HepG2 (cell line): ENCODE results near the gene MFAP3L. TPM values are rescaled to one million over a fixed set of nuclear protein-coding genes. Genes with fewer than 3 reads are reported as not detected.

ENCODE experiments used
- CEBPZ ChIP-seq: IDR thresholded peaks from 2 replicates; pipeline ENCODE4 v1.6.1; 2012; ENCODE audit warnings: low read length, improper control_type of control experiment
- ELF3 ChIP-seq: IDR thresholded peaks from 2 replicates; pipeline ENCODE4 v1.6.1; 2016; ENCODE audit warnings: missing genetic modification reagents, missing compliant biosample characterization
- GLI4 ChIP-seq: sonication (generic); formaldehyde crosslinking; IDR thresholded peaks from 2 replicates; pipeline ENCODE4 v1.5.1; 2020; ENCODE audit warnings: missing genetic modification reagents, mild to moderate bottlenecking, moderate library complexity, borderline replicate concordance
- GTF3A ChIP-seq: sonication (generic); formaldehyde crosslinking; conservative IDR thresholded peaks from 2 replicates; pipeline ENCODE4 v1.4.0; 2020; ENCODE audit warnings: mild to moderate bottlenecking, missing genetic modification reagents
- IKZF5 ChIP-seq: IDR thresholded peaks from 2 replicates; pipeline ENCODE4 v1.6.1; 2018; ENCODE audit warnings: missing genetic modification reagents, mild to moderate bottlenecking, missing compliant biosample characterization
- MBD4 ChIP-seq: IDR thresholded peaks from 2 replicates; pipeline ENCODE4 v1.6.1; 2012; ENCODE audit warnings: low read length, inconsistent platforms, borderline replicate concordance
- MED1 ChIP-seq: sonication (generic); formaldehyde crosslinking; IDR thresholded peaks from 2 replicates; pipeline ENCODE4 v1.4.0; 2020; ENCODE audit warnings: missing genetic modification reagents
- MEF2D ChIP-seq: sonication (generic); formaldehyde crosslinking; IDR thresholded peaks from 2 replicates; pipeline ENCODE4 v1.5.1; 2020; ENCODE audit warnings: mild to moderate bottlenecking, missing genetic modification reagents
- RBAK ChIP-seq: sonication (generic); formaldehyde crosslinking; IDR thresholded peaks from 2 replicates; pipeline ENCODE4 v1.5.1; 2020; ENCODE audit warnings: mild to moderate bottlenecking, missing genetic modification reagents
- TOE1 ChIP-seq: sonication (generic); formaldehyde crosslinking; IDR thresholded peaks from 2 replicates; pipeline ENCODE4 v1.4.0; 2020; ENCODE audit warnings: mild to moderate bottlenecking, missing genetic modification reagents
- ZBTB43 ChIP-seq: sonication (generic); formaldehyde crosslinking; conservative IDR thresholded peaks from 2 replicates; pipeline ENCODE4 v1.4.0; 2020; ENCODE audit warnings: missing genetic modification reagents
- ZEB1 ChIP-seq: IDR thresholded peaks from 2 replicates; pipeline ENCODE4 v1.6.1; 2012; ENCODE audit warnings: mild to moderate bottlenecking, low read depth, inconsistent platforms; ENCODE audit not compliant: insufficient replicate concordance
- ZFYVE20 ChIP-seq: sonication (generic); formaldehyde crosslinking; IDR thresholded peaks from 2 replicates; pipeline ENCODE4 v1.8.0; 2023; ENCODE audit warnings: low read depth, mild to moderate bottlenecking, moderate library complexity, missing genetic modification reagents, borderline replicate concordance
- ZNF12 ChIP-seq: sonication (generic); formaldehyde crosslinking; IDR thresholded peaks from 2 replicates; pipeline ENCODE4 v1.5.0; 2020; ENCODE audit warnings: missing genetic modification reagents
- ZNF30 ChIP-seq: sonication (generic); formaldehyde crosslinking; IDR thresholded peaks from 2 replicates; pipeline ENCODE4 v1.5.0; 2020; ENCODE audit warnings: mild to moderate bottlenecking, missing genetic modification reagents
- ZNF431 ChIP-seq: sonication (generic); formaldehyde crosslinking; IDR thresholded peaks from 2 replicates; pipeline ENCODE4 v1.9.0; 2022; ENCODE audit warnings: missing genetic modification reagents, low read depth, mild to moderate bottlenecking, borderline replicate concordance
- ZNF44 ChIP-seq: sonication (generic); formaldehyde crosslinking; IDR thresholded peaks from 2 replicates; pipeline ENCODE4 v1.5.1; 2020; ENCODE audit warnings: mild to moderate bottlenecking, missing genetic modification reagents
- ZNF496 ChIP-seq: sonication (generic); formaldehyde crosslinking; IDR thresholded peaks from 2 replicates; pipeline ENCODE4 v1.8.1; 2023; ENCODE audit warnings: mild to moderate bottlenecking, moderate library complexity, missing genetic modification reagents; ENCODE audit not compliant: insufficient replicate concordance
- ZNF703 ChIP-seq: sonication (generic); formaldehyde crosslinking; IDR thresholded peaks from 2 replicates; pipeline ENCODE4 v1.5.1; 2020; ENCODE audit warnings: missing genetic modification reagents, mild to moderate bottlenecking, moderate library complexity, borderline replicate concordance
- ZNF713 ChIP-seq: sonication (generic); formaldehyde crosslinking; IDR thresholded peaks from 2 replicates; pipeline ENCODE4 v1.4.0; 2020; ENCODE audit warnings: mild to moderate bottlenecking, missing genetic modification reagents
- polyA plus RNA-seq, 8 experiments: library from polyadenylated mRNA; depleted of rRNA in 3 of 8; stranded (reverse) in 7 of 8; unstranded in 1 of 8; fragments of >200 nt; fragmentation: Illumina TruSeq in 4 of 8; extraction: Trizol in 4 of 8; gene quantifications; 2 replicates each; pipeline versions ENCODE4 v1.2.1 to v1.2.3, GENCODE V29; 2011 to 2016; ENCODE audit warnings: low read depth in 4 of 8, missing spikeins in 1 of 8, mixed read lengths in 1 of 8; ENCODE audit not compliant: insufficient read depth in 1 of 8
- total RNA-seq, 5 experiments: library from RNA; depleted of rRNA; stranded (reverse); fragments of >200 nt; fragmentation: Illumina TruSeq; extraction: Trizol; gene quantifications; 2 replicates each; pipeline ENCODE4 v1.2.3, GENCODE V29; 2016; ENCODE audit warnings: low read depth in 1 of 5
- TF ChIP-seq, protein P1 (sequence below): sonication (generic); formaldehyde crosslinking; IDR thresholded peaks from 2 replicates; pipeline ENCODE4 v1.9.0; 2021; ENCODE audit warnings: missing genetic modification reagents, mild to moderate bottlenecking, borderline replicate concordance
- TF ChIP-seq, protein P2 (sequence below): IDR thresholded peaks from 2 replicates; pipeline ENCODE4 v1.6.1; 2016; ENCODE audit warnings: low read depth, borderline replicate concordance

The MFAP3L gene
- total and polyA plus RNA-seq, 2 of the 13 experiments (the other 11 are each of a cell fraction or from before 2014, with no cell fraction given), result 1.5 to 3.6 TPM

DNA sequence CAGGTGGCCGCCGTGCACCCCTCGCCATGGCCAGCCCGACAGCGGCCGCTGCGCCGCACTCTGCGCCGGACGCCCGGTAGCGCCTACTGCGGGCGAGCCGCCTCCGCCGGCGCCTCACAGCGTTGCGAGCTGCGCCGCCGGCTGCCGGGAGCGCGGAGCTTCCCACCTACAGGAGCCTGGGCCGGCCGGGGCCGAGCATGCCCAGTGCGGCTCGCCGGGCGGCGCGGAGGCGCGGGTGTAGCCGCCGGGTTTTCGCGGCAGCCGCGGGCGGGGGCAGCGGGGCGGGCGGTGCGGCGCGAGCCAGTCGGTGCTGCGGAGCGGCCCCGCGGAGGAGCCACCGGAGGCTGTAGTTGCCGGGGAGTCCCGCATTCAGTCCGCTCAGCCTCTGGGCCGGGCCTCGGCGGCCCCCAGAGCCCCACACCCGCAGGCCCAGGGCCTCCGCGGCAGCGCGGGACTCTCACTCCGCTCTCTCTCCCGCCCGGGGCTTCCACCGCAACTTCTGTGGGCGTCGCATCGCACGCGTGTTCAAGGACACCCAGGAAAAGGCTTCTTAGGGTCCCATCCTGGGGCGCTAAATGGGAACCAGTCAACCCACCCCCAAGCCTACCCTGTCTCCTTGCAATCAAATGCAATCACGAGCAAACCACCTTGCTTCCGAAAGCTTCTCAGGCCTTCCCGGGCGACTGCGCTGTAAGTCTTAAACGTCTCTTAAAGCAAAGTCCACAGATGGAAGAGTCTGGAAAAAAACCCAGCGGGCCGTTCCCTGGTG is at the start of gene MFAP3L (continued):
- TF ChIP-seq, protein P1, sequence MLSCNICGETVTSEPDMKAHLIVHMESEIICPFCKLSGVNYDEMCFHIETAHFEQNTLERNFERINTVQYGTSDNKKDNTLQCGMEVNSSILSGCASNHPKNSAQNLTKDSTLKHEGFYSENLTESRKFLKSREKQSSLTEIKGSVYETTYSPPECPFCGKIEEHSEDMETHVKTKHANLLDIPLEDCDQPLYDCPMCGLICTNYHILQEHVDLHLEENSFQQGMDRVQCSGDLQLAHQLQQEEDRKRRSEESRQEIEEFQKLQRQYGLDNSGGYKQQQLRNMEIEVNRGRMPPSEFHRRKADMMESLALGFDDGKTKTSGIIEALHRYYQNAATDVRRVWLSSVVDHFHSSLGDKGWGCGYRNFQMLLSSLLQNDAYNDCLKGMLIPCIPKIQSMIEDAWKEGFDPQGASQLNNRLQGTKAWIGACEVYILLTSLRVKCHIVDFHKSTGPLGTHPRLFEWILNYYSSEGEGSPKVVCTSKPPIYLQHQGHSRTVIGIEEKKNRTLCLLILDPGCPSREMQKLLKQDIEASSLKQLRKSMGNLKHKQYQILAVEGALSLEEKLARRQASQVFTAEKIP, result no peak
- TF ChIP-seq MED1 (0 out of 2 replicates have a peak, but pooled peaks have one; percentile 12), ZEB1 (no peak), IKZF5 (CRISPR knock-in tag) (no peak), GTF3A (no peak), ZNF703 (CRISPR knock-in tag) (no peak), ZNF496 (CRISPR knock-in tag) (no peak), ZNF713 (CRISPR knock-in tag) (no peak), ZNF12 (CRISPR knock-in tag) (no peak), MBD4 (no peak), MEF2D (CRISPR knock-in tag) (no peak), ZNF30 (CRISPR knock-in tag) (no peak), ZFYVE20 (CRISPR knock-in tag) (no peak), ZBTB43 (CRISPR knock-in tag) (no peak), TOE1 (CRISPR knock-in tag) (no peak), ZNF431 (CRISPR knock-in tag) (no peak; the same call in 1 of the 2 replicates), ELF3 (CRISPR knock-in tag) (0 out of 2 replicates have a peak, but pooled peaks have one; percentile 28), CEBPZ (no peak), RBAK (no peak), ZNF44 (CRISPR knock-in tag) (no peak), GLI4 (CRISPR knock-in tag) (no peak)
- TF ChIP-seq, protein P2, sequence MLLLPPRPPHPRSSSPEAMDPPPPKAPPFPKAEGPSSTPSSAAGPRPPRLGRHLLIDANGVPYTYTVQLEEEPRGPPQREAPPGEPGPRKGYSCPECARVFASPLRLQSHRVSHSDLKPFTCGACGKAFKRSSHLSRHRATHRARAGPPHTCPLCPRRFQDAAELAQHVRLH (CRISPR knock-in tag), result no peak
